ENCODE data around the gene COMMD4.
"Not testable (repeated sequence)": the region's sequence is repeated elsewhere in the genome, so short reads cannot be mapped to it uniquely, and the experiment has no call there.

The COMMD4 gene

DNA sequence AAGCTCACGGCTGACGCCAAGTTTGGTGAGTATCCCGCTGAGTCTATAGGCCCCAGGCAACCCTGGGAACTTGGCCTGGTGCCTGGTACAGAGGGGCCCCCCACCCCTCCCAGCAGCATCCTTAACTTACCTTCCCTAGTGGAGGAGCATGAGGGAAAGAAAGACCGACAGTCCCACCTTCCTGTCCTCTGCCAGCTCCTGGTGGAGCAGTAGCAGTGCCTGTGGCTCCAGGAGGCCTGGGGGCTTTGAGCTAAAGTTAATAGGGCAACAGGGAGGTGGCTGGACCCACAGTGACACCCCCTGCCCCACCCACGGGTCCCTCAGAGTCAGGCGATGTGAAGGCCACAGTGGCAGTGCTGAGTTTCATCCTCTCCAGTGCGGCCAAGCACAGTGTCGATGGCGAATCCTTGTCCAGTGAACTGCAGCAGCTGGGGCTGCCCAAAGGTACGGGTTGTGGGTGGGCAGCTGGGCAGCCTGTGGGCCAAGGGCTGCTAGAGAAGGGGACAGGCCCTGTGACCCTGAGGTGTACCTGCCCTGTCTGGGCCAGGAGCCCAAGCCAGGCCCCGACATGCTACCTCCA is 2.9 kb downstream of the COMMD4 start:
- H2AFZ ChIP-seq (ENCODE audit: low read length): no peak overlapping the region
- no peak overlapping the region for H3K4me2 ChIP-seq (ENCODE audit: low read depth, low read length, poor library complexity, severe bottlenecking)
- no peaks in the 10 kb centered on the region for H3K9me2 ChIP-seq (replicated peaks; ENCODE audit: low read depth, low read length)
- no peaks in the 10 kb centered on the region for H3K9me3 ChIP-seq (ENCODE audit: insufficient read depth, low read depth, low read length)
- H4K20me1 ChIP-seq (ENCODE audit: insufficient read depth, low read length, poor library complexity, severe bottlenecking): no peaks in the 10 kb centered on the region
- H3K4me1 ChIP-seq (ENCODE audit: insufficient read depth, low read length, poor library complexity, severe bottlenecking): peaks cover 10% of the 10 kb centered on the region
- no peaks in the 10 kb centered on the region for H3F3A ChIP-seq (ENCODE audit: low read depth)
- H3K79me2 ChIP-seq (ENCODE audit: insufficient read depth, low read length): peaks cover 16% of the 10 kb centered on the region
- no peak overlapping the region for H3K9ac ChIP-seq (ENCODE audit: low read depth, low read length, poor library complexity, severe bottlenecking)
- no peak for TF ChIP-seq EZH2phosphoT487 (IDR thresholded peaks at IDR 0.05; ENCODE audit: borderline replicate concordance)
- TF ChIP-seq, protein P1, sequence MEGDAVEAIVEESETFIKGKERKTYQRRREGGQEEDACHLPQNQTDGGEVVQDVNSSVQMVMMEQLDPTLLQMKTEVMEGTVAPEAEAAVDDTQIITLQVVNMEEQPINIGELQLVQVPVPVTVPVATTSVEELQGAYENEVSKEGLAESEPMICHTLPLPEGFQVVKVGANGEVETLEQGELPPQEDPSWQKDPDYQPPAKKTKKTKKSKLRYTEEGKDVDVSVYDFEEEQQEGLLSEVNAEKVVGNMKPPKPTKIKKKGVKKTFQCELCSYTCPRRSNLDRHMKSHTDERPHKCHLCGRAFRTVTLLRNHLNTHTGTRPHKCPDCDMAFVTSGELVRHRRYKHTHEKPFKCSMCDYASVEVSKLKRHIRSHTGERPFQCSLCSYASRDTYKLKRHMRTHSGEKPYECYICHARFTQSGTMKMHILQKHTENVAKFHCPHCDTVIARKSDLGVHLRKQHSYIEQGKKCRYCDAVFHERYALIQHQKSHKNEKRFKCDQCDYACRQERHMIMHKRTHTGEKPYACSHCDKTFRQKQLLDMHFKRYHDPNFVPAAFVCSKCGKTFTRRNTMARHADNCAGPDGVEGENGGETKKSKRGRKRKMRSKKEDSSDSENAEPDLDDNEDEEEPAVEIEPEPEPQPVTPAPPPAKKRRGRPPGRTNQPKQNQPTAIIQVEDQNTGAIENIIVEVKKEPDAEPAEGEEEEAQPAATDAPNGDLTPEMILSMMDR (conservative IDR thresholded peaks at IDR 0.05; ENCODE audit: low read length): no peak
- no peaks in the 10 kb centered on the region for H3K36me3 ChIP-seq (ENCODE audit: insufficient read depth, low read length)
- H3K27me3 ChIP-seq (ENCODE audit: insufficient read depth, low read length, poor library complexity, severe bottlenecking): no peaks in the 10 kb centered on the region
- no peak overlapping the region for H3K4me3 ChIP-seq (ENCODE audit: low read length, poor library complexity, severe bottlenecking)

DNA sequence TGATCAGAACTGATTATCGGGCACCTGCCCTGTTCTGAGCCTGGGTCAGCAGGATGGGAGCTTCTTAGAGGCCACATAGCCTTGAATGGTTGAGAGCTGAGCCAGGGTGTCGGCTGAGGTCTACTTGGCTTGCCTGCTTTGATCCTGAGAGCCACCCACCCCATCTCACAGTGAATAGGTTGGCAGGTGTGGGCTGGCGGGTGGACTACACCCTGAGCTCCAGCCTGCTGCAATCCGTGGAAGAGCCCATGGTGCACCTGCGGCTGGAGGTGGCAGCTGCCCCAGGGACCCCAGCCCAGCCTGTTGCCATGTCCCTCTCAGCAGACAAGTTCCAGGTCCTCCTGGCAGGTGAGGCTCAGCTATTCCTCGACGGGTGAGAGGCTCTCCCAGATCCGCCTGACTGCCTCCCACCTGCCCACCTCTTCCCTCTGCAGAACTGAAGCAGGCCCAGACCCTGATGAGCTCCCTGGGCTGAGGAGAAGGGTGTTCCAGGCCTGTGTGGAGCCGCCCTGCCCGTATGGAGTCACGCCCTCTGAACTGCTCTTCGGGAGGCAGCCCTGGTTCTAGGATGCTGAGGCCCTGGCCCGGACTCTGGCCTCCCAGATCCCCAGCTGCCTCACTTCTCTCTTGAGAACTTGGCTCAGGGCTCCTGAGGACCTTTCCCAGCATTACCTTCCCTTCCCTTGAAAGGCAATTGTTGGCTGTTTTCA is 3.8 kb downstream of the COMMD4 start:
- no peak overlapping the region for H3K9ac ChIP-seq (ENCODE audit: low read depth, low read length, poor library complexity, severe bottlenecking)
- TF ChIP-seq EZH2phosphoT487 (IDR thresholded peaks at IDR 0.05; ENCODE audit: borderline replicate concordance): no peak
- TF ChIP-seq, protein P1 (conservative IDR thresholded peaks at IDR 0.05; ENCODE audit: low read length): no peak
- H3K79me2 ChIP-seq (ENCODE audit: insufficient read depth, low read length): peaks cover 16% of the 10 kb centered on the region
- no peaks in the 10 kb centered on the region for H3K27me3 ChIP-seq (ENCODE audit: insufficient read depth, low read length, poor library complexity, severe bottlenecking)
- no peaks in the 10 kb centered on the region for H3K36me3 ChIP-seq (ENCODE audit: insufficient read depth, low read length)
- H3K4me2 ChIP-seq (ENCODE audit: low read depth, low read length, poor library complexity, severe bottlenecking): no peak overlapping the region
- no peaks in the 10 kb centered on the region for H3K9me2 ChIP-seq (replicated peaks; ENCODE audit: low read depth, low read length)
- peaks cover 10% of the 10 kb centered on the region for H3K4me1 ChIP-seq (ENCODE audit: insufficient read depth, low read length, poor library complexity, severe bottlenecking)
- no peak overlapping the region for H2AFZ ChIP-seq (ENCODE audit: low read length)
- H4K20me1 ChIP-seq (ENCODE audit: insufficient read depth, low read length, poor library complexity, severe bottlenecking): no peaks in the 10 kb centered on the region
- H3K4me3 ChIP-seq (ENCODE audit: low read length, poor library complexity, severe bottlenecking): no peak overlapping the region
- no peaks in the 10 kb centered on the region for H3K9me3 ChIP-seq (ENCODE audit: insufficient read depth, low read depth, low read length)
- no peaks in the 10 kb centered on the region for H3F3A ChIP-seq (ENCODE audit: low read depth)

DNA sequence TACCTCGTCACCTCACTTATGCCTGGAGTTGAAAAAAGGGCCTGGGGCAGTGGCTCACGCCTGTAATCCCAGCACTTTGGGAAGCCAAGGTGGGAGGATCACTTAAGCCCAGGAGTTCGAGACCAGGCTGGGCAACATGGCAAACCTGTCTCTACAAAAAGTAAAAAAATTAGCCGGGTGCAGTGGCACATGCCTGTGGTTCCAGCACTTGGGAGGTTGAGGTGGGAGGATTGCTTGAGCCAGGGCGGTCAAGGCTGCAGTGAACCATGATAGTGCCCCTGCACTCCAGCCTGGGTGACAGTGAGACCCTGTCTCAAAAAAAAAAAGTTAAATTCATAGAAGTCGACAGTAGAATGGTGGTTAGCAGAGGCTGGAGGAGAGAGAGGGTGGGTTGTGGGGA is 6.4 kb downstream of the COMMD4 start:
- Histone ChIP-seq H3K4me3 (ENCODE audit: low read length, poor library complexity, severe bottlenecking) (no peak overlapping the region), H2AFZ (ENCODE audit: low read length) (no peak overlapping the region), H3K4me2 (ENCODE audit: low read depth, low read length, poor library complexity, severe bottlenecking) (no peak overlapping the region), H3F3A (ENCODE audit: low read depth) (no peaks in the 10 kb centered on the region; the same call in 1 of the 2 replicates), H3K4me1 (ENCODE audit: insufficient read depth, low read length, poor library complexity, severe bottlenecking) (no peaks in the 10 kb centered on the region), H4K20me1 (ENCODE audit: insufficient read depth, low read length, poor library complexity, severe bottlenecking) (no peaks in the 10 kb centered on the region), H3K9me2 (replicated peaks; ENCODE audit: low read depth, low read length) (no peaks in the 10 kb centered on the region), H3K27me3 (ENCODE audit: insufficient read depth, low read length, poor library complexity, severe bottlenecking) (no peaks in the 10 kb centered on the region), H3K9me3 (ENCODE audit: insufficient read depth, low read depth, low read length) (no peaks in the 10 kb centered on the region), H3K79me2 (ENCODE audit: insufficient read depth, low read length) (peaks cover under 1% of the 10 kb centered on the region; the same call in 1 of the 2 replicates), H3K9ac (ENCODE audit: low read depth, low read length, poor library complexity, severe bottlenecking) (no peak overlapping the region), H3K36me3 (ENCODE audit: insufficient read depth, low read length) (no peaks in the 10 kb centered on the region)
- TF ChIP-seq EZH2phosphoT487 (IDR thresholded peaks at IDR 0.05; ENCODE audit: borderline replicate concordance): no peak
- TF ChIP-seq, protein P1 (conservative IDR thresholded peaks at IDR 0.05; ENCODE audit: low read length): no peak

DNA sequence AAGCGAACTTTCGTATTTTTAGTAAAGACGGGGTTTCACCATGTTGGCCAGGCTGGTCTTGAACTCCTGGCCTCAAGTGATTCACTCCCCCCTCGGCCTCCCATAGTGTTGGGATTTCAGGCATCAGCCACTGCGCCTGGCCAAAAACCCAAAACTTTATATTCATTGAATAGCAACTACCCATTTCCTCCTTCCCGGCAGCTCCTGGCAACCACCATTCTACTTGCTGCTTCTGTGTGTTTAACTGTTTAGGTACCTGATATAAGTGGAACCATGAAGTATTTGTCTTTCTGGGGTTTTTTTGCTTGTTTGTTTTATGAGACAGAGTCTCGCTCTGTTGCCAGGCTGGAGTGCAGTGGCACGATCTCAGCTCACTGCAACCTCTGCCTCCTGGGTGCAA is 8.1 kb downstream of the COMMD4 start:
- not testable (repeated sequence) for H3K4me1 ChIP-seq (ENCODE audit: insufficient read depth, low read length, poor library complexity, severe bottlenecking); H3K4me3 ChIP-seq (ENCODE audit: low read length, poor library complexity, severe bottlenecking); H3K9me3 ChIP-seq (ENCODE audit: insufficient read depth, low read depth, low read length)

More for the DNA sequence above, 8.1 kb downstream of the COMMD4 start:
- not testable (repeated sequence) for H3K9ac ChIP-seq (ENCODE audit: low read depth, low read length, poor library complexity, severe bottlenecking); H2AFZ ChIP-seq (ENCODE audit: low read length); H4K20me1 ChIP-seq (ENCODE audit: insufficient read depth, low read length, poor library complexity, severe bottlenecking); H3F3A ChIP-seq (ENCODE audit: low read depth); H3K9me2 ChIP-seq (replicated peaks; ENCODE audit: low read depth, low read length); H3K4me2 ChIP-seq (ENCODE audit: low read depth, low read length, poor library complexity, severe bottlenecking); H3K79me2 ChIP-seq (ENCODE audit: insufficient read depth, low read length); H3K27me3 ChIP-seq (ENCODE audit: insufficient read depth, low read length, poor library complexity, severe bottlenecking); H3K36me3 ChIP-seq (ENCODE audit: insufficient read depth, low read length)
